Jurkat, Clone E6-1 (cell line): ENCODE measurements around the gene NSF.
A peak's percentile ranks its signal among the peaks of the same experiment; 100 is the strongest.

ENCODE experiments used
- DNase-seq: peaks from one replicate; pipeline ENCODE4 v3.0.0-alpha.2; 2011; ENCODE audit warnings: low read depth, low spot score
- H3K4me3 ChIP-seq: 2 replicates; pipeline ENCODE4 v1.5.1; 2011; ENCODE audit warnings: mild to moderate bottlenecking, low read length, control low read depth, moderate library complexity

NSF gene

DNA sequence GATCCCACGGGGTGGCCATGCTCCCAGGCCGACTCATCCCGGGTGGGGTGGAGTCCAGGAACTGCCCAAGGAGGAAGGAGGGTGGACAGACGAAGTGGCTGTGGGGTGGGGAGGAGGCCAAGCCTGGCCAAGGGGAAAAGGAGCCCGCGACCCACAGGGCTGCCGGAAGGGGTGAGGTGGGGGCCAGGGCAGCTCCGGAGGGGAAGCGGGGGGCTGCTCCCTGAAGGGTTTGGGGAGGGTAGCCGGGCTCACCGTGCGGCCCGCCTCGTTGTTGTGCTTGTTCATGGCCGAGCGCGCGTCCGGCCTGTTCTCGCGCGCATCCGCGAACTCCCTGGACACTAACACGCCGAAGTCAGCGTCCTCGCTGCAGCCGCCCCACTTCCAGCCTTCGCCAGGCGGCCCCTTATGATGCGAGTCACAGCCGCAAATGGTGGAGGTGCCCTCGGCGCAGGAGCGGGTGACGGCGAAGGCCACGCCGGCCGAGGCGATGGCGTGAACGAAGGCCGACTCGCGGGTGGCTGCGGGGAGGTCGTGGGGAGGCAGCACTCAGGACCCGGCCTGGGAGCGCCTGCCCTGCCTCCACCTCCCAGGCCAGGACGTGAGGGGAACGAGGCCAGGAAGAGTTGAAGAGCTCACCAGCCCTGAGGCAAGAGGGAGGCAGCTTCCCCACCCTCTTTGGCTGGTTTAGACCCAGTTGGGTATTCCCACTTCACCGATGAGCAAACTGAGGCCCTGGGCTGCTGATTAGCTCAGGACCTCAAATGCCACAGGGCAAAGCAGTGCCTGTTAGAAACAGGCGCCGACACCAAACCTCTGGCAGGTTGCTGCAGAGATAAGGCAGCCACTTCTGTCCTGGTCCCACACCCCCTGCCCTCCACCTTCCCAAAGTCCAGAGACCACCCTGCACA, 179.3 kb downstream of the NSF start:
- no peak for DNase-seq
- no peak overlapping the region for H3K4me3 ChIP-seq

DNA sequence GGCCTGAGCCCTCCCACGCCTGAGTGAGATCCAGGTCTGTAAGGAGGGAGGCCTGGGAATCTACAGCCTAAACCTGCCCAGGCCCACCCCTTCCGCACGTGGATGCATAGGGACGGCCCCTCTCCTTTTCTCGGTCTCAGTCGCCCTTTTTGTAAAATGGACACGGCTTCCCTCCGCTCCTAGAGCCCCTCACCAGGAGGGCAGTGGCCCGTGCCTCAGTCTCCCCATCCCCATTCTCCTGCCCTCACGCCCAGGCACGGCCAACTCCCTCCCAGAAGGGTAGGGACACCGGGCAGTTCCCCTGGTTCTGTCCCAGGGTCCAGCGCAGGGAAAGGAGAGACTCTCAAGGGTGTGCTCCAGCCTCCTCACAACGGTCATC, 180.0 kb downstream of the NSF start:
- H3K4me3 ChIP-seq, result peak overlapping the region; percentile 52
- DNase-seq, result no peak

DNA sequence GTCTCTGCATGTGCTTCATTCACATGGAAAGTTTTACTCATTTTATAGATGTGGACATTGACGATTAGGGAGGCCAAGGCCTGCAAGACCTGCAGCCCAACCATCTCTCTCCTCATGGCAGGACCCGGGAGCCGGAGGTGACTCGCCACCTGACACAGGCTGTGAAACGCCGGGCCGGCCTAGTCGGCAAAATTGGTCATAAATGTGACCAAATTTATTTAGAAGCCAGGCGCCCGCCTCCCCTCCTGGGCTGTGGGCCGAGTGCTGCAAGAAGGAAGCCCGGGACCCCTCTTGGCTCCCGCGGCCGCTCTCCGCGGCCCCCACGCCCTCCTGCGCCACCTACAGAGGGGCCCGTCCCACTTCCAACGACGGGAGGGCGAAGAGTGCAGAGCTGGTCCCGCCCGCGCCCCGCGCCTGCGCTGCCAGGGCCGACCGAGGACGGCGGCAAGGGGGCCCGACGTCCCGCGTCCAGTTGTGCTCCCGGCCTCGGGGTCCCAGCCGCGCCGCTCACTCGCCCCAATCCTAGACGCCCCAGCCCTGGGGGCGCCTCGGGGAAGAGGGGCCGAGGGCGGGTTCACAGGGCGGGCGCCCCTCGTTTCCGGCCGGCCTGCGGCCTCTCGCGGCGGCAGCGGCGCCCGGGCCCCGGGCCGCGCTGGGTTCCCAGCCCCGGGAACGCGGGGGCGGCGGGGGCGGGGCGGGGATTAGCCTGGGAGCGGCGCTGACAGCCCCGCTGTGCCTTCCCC, 180.5 kb downstream of the NSF start:
- peak overlapping the region; percentile 52 for H3K4me3 ChIP-seq
- peak; percentile 24 for DNase-seq

- H3K4me3 ChIP-seq, result peak overlapping the region; percentile 52
- no peak for DNase-seq
Measured at GRCh38 chr17:46771561-46772474, 181.3 kb downstream of the NSF start.

DNA sequence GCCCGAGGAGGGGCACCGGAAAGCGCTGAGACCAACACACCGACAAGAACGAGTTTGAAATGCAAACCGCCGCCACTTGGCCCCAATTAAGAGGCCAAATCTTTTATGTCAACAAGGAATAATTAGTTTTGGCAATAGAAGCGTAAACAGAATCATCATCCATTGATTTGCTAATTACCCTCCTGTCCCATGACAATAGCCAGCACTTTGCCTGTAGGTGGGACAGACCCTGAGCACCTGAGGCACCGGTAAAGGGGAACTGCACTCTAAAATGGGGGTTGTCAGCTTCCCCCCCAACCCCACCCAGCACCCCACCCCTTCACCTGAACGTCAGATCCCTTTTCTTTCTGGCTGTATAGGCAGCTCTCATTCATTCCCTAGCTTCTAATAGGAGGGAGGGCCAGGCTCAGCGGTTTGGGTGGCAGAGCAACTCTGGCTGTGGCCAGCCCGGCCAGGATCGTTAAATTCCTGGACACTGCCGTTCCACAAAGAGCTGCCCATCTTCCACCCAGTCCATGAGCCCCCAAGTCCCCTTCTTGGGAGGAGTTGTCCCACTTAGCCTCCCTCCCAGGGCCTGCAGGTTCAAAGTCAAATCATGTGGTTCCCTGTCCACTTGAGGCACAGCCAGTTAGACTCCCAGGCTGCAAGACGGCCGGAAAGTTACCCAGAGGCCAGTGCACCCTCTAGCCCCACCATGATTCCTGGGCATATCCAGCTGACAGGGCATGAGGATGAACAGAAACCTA, 182.2 kb downstream of the NSF start:
- DNase-seq, result no peak
- H3K4me3 ChIP-seq, result peak overlapping the region; percentile 52

- no peak overlapping the region for H3K4me3 ChIP-seq
- peak; percentile 25 for DNase-seq
Measured at GRCh38 chr17:46773221-46773605, 182.7 kb downstream of the NSF start.

DNA sequence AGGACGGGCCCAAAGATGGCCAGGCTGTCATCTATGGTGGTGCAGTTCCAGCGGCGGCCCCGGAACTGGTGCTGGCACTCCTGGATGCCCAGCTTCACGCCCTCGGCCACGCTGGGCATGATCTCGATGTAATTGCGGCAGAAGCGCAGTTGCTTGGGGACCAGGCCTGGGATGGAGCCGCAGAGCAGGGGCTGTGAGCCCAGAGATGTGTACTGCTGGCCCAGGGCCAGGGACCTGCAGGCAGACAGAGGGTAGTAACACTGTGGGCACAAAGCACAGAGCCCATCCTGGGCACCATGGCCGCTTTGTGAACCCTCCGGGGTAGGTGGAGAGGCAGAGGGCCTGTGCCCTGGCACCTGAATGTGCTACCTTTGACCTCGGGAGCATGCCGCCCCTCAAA, 183.2 kb downstream of the NSF start:
- DNase-seq, result no peak
- H3K4me3 ChIP-seq, result no peak overlapping the region

GRCh38 chr17:46774108-46774737, 183.8 kb downstream of the NSF start:
- H3K4me3 ChIP-seq, result no peak overlapping the region
- DNase-seq, result no peak

GRCh38 chr17:46776298-46777005, 186.0 kb downstream of the NSF start:
- no peak for DNase-seq
- no peak overlapping the region for H3K4me3 ChIP-seq

DNA sequence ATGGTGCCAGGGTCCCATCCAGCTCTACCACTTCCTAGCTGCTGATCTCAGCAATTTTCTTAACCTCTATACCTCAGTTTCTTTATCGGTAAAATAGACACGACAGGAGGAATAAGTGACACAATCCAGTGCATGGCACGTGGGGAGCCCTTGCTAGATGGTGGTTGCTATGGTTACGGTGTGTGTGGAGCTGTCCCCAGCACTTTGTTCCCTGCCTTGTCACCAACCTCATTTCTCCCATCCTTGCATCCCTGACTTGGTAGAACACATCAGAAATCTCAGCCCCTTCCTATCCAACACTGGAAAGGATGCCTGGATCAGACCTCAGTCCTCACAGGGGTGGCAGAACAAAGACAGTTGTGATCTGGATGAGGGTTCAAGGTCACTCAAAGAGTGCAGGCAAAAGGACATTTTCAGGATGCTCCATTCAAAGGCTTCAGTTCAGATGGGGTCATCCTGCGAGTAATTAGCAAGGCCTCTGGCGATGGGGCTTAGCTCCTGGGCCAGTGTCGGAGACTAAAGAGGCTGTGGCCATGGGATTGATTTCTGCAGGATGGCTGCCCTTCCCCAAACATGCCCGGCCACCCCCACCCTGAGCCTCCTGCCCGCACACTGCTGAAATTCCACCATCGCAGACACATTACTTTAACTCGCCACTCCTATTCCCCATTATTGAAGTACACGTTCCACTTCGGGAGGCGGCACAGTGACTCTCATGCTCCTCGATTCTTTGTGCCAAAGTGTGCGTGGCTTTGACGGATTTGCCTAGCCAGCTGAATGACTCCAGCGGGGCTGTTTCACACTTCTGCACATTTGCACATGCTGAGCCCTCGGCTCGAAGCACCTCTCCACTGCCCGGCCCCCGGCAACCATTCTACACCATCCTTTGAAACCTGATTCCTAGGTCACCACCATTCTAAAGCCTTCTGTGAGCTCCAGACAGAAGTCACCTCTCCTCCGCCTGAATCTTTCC, 187.8 kb downstream of the NSF start:
- peak; percentile 19 for DNase-seq
- no peak overlapping the region for H3K4me3 ChIP-seq

GRCh38 chr17:46780003-46780373, 189.5 kb downstream of the NSF start:
- DNase-seq, result no peak

GRCh38 chr17:46782250-46782953, 191.9 kb downstream of the NSF start:
- no peak for DNase-seq
- H3K4me3 ChIP-seq, result no peak overlapping the region

More at GRCh38 chr17:46780003-46780373, 189.5 kb downstream of the NSF start:
- H3K4me3 ChIP-seq, result no peak overlapping the region

- no peak for DNase-seq
- no peak overlapping the region for H3K4me3 ChIP-seq
Measured at GRCh38 chr17:46783031-46783593, 192.6 kb downstream of the NSF start.

DNA sequence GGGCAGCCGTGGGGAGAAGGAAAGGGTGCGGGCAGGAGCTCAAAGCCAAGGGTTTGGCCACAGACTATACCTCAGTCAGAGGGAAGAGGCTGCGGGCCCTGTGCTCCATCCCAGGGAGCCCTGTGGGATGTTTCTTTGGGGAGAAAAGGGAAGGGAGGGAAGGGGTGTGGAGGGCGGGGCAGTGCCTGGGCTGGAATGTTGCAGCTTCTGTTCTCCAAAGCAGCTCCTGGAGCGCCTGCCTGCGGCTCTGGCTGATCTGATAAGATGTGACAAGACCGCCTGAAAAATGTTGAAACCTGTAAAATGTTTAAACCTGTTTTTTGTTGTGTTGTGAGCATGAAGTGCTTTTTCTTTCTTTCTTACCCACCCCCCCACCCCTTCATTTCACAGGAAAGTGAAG, 195.2 kb downstream of the NSF start:
- no peak for DNase-seq
- H3K4me3 ChIP-seq, result no peak overlapping the region

GRCh38 chr17:46787478-46787877, 197.0 kb downstream of the NSF start:
- H3K4me3 ChIP-seq, result no peak overlapping the region
- DNase-seq, result no peak

DNA sequence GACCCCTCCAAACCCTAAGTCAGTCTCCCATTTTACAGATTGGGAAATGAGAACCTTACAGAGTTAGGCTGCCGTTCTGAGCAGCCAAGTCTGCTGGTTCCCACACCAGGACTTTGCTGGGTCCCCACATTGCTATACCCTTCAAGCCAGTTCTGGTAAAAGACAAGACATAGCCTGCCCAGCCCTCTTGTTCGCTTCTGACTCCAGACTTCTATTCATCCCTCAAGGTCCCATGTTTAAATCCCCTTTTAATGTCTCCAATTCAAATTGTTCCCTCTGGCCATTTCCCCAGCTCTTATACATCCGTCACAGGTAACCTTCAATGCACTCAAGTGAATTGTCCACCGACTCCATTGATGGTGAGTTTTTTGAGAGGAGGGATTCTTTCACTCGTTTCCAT, 197.8 kb downstream of the NSF start:
- no peak overlapping the region for H3K4me3 ChIP-seq
- no peak for DNase-seq
